LNCaP clone FGC (cell line): ENCODE data around the gene WDR17.

Experiments
- DNase-seq: peaks from one replicate; pipeline ENCODE4 v3.0.0-alpha.2; 2011; ENCODE audit warnings: low read depth
- H3K4me3 ChIP-seq: 2 replicates; pipeline ENCODE4 v1.5.1; 2011; ENCODE audit warnings: mild to moderate bottlenecking, low read depth, low read length, control low read depth
- TF ChIP-seq, protein P1 (sequence below): IDR thresholded peaks from 2 replicates; pipeline ENCODE4 v1.5.1; 2012; ENCODE audit warnings: mild to moderate bottlenecking; ENCODE audit not compliant: control insufficient read depth, insufficient read depth; ENCODE audit errors: extremely low read depth

WDR17 gene

DNA sequence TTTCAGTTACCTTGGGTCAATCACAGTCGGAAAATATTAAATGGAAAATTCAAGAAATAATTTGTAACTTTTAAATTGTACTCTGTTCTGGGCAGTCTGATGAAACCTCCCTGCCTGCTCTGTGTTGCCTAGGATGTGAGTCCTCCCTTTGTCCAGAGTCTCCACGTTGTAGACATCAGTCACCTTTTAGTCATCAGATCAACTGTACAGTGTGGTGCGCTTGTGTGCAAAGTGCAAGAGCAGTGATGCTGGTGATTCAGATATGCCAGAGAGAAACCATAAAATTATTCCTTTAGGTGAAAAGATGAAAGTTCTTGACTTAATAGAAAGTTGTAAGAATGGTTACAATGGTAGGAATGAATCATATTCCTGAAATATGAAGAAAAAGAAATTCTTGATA, 128.3 kb downstream of the WDR17 start:
- DNase-seq: no peak
- TF ChIP-seq, protein P1, sequence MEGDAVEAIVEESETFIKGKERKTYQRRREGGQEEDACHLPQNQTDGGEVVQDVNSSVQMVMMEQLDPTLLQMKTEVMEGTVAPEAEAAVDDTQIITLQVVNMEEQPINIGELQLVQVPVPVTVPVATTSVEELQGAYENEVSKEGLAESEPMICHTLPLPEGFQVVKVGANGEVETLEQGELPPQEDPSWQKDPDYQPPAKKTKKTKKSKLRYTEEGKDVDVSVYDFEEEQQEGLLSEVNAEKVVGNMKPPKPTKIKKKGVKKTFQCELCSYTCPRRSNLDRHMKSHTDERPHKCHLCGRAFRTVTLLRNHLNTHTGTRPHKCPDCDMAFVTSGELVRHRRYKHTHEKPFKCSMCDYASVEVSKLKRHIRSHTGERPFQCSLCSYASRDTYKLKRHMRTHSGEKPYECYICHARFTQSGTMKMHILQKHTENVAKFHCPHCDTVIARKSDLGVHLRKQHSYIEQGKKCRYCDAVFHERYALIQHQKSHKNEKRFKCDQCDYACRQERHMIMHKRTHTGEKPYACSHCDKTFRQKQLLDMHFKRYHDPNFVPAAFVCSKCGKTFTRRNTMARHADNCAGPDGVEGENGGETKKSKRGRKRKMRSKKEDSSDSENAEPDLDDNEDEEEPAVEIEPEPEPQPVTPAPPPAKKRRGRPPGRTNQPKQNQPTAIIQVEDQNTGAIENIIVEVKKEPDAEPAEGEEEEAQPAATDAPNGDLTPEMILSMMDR: no peak
- no peak overlapping the region for H3K4me3 ChIP-seq

- H3K4me3 ChIP-seq: peak within 1 kb of the TSS; percentile 65
- DNase-seq: peak; percentile 63
- TF ChIP-seq, protein P1: no peak
Observed at GRCh38 chr4:176195184-176195978, 129.7 kb downstream of the WDR17 start, which contains the start of gene SPATA4. Gene SPATA4, minus strand, starts transcription at chr4:176195585. Its CDS starts 23 bp downstream, at chr4:176195562.

- TF ChIP-seq, protein P1: no peak
- no peak overlapping the region for H3K4me3 ChIP-seq
- no peak for DNase-seq
Observed at GRCh38 chr4:176198316-176198903, 132.8 kb downstream of the WDR17 start.

- no peak for DNase-seq
- TF ChIP-seq, protein P1: no peak
Observed at GRCh38 chr4:176205299-176205698, 139.7 kb downstream of the WDR17 start.

DNA sequence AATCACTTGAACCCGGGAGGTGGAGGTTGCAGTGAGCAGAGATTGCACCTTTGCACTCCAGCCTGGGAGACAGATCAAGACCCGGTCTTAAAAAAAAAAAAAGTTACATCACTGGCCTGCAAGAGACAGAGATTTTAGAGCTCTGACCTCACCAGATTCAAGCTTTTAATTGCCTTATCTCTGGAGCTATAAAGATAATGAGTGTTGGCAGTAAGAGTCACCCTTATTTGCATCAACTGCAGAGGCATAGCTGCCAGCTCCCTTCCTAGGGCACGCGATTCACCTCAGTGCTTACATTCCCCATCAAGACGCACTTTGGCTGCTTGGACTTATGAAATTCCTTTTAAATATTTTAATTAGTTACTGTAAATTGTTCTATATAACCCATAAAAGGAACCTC, 142.2 kb downstream of the WDR17 start:
- peak; percentile 54 for DNase-seq
- TF ChIP-seq, protein P1: no peak
- H3K4me3 ChIP-seq: no peak overlapping the region

More at GRCh38 chr4:176205299-176205698, 139.7 kb downstream of the WDR17 start:
- no peak overlapping the region for H3K4me3 ChIP-seq

DNA sequence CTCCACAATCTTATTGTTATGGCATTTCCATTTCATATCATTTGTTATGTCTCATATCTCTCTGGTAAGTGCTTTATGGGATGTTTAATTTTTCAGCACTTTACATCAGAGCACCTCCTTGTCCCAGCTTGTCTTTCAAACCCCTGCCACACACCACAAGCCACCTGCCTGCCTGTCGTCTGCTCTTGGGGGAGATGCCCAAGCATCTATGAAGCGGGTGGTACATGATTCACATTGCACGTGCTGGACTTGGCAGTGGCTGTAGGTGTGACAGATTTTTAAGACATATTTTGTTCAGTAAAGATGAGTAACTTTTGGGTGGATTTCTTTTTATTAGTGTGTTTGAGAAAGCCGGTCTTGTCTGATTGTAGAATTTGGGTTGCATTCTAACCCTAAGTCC, 143.9 kb downstream of the WDR17 start:
- no peak for DNase-seq
- TF ChIP-seq, protein P1: no peak
- H3K4me3 ChIP-seq: no peak overlapping the region

- no peak overlapping the region for H3K4me3 ChIP-seq
- TF ChIP-seq, protein P1: no peak
- no peak for DNase-seq
Observed at GRCh38 chr4:176210101-176210500, 144.5 kb downstream of the WDR17 start.
